Dedifferentiated amniotic fluid mesenchymal stem cell (primary cell): Measurements from ENCODE around the gene PPP1R18.
"Not testable (repeated sequence)": the region's sequence is repeated elsewhere in the genome, so short reads cannot be mapped to it uniquely, and the experiment has no call there.

ENCODE experiments used
- DNase-seq: peaks from one replicate; pipeline ENCODE4 v3.0.0-alpha.2; 2016; ENCODE audit errors: extremely low spot score

The PPP1R18 gene

GRCh38 chr6:30719791-30720737, 33.6 kb upstream of the PPP1R18 start, which contains the start of gene TUBB:
Gene TUBB, plus strand, starts transcription at chr6:30720352. Its CDS starts 155 bp downstream, at chr6:30720507.
- peak; percentile 97 for DNase-seq

GRCh38 chr6:30719356-30719755, 32.9 kb upstream of the PPP1R18 start:
- no peak for DNase-seq

GRCh38 chr6:30717845-30718720, 31.6 kb upstream of the PPP1R18 start:
- not testable (repeated sequence) for DNase-seq

- DNase-seq, result peak; percentile 99
Observed at GRCh38 chr6:30717129-30717844, 30.8 kb upstream of the PPP1R18 start, which contains the start of gene MDC1. Gene MDC1, minus strand, starts transcription at chr6:30717281. Its CDS starts 2,106 bp downstream, at chr6:30715175.

- DNase-seq, result no peak
Observed at GRCh38 chr6:30716879-30717128, 30.4 kb upstream of the PPP1R18 start.

- DNase-seq, result no peak
Observed at GRCh38 chr6:30714263-30714662, 27.8 kb upstream of the PPP1R18 start.

GRCh38 chr6:30712441-30712945, 26.0 kb upstream of the PPP1R18 start:
- DNase-seq, result no peak

- DNase-seq, result no peak
Observed at GRCh38 chr6:30711758-30712380, 25.4 kb upstream of the PPP1R18 start.

GRCh38 chr6:30709101-30709868, 22.8 kb upstream of the PPP1R18 start:
- DNase-seq, result no peak

- no peak for DNase-seq
Observed at GRCh38 chr6:30707281-30707850, 20.9 kb upstream of the PPP1R18 start.

- DNase-seq, result no peak
Observed at GRCh38 chr6:30705620-30706019, 19.2 kb upstream of the PPP1R18 start.

- no peak for DNase-seq
Observed at GRCh38 chr6:30703821-30704220, 17.4 kb upstream of the PPP1R18 start.

- no peak for DNase-seq
Observed at GRCh38 chr6:30703011-30703410, 16.6 kb upstream of the PPP1R18 start.

- no peak for DNase-seq
Observed at GRCh38 chr6:30700340-30700739, 13.9 kb upstream of the PPP1R18 start.

GRCh38 chr6:30696432-30696831, 10.0 kb upstream of the PPP1R18 start:
- no peak for DNase-seq

GRCh38 chr6:30691208-30691847, 4.9 kb upstream of the PPP1R18 start:
- no peak for DNase-seq

GRCh38 chr6:30690403-30691207, 4.2 kb upstream of the PPP1R18 start, which contains the start of gene NRM:
Gene NRM, minus strand, starts transcription at chr6:30690984. Its CDS starts 10 bp downstream, at chr6:30690974.
- DNase-seq, result peak; percentile 88

- no peak for DNase-seq
Observed at GRCh38 chr6:30689985-30690384, 3.5 kb upstream of the PPP1R18 start.
